GM19043 (cell line): ENCODE measurements around the gene GON4L.
"Not testable (repeated sequence)": the region's sequence is repeated elsewhere in the genome, so short reads cannot be mapped to it uniquely, and the experiment has no call there.

Experiments used
- ATAC-seq: cut with Tn5 transposase; IDR thresholded peaks from one replicate; pipeline ENCODE4 v1.9.1; 2021; ENCODE audit warnings: low read depth; ENCODE audit not compliant: unreplicated experiment

Gene GON4L, protein sequence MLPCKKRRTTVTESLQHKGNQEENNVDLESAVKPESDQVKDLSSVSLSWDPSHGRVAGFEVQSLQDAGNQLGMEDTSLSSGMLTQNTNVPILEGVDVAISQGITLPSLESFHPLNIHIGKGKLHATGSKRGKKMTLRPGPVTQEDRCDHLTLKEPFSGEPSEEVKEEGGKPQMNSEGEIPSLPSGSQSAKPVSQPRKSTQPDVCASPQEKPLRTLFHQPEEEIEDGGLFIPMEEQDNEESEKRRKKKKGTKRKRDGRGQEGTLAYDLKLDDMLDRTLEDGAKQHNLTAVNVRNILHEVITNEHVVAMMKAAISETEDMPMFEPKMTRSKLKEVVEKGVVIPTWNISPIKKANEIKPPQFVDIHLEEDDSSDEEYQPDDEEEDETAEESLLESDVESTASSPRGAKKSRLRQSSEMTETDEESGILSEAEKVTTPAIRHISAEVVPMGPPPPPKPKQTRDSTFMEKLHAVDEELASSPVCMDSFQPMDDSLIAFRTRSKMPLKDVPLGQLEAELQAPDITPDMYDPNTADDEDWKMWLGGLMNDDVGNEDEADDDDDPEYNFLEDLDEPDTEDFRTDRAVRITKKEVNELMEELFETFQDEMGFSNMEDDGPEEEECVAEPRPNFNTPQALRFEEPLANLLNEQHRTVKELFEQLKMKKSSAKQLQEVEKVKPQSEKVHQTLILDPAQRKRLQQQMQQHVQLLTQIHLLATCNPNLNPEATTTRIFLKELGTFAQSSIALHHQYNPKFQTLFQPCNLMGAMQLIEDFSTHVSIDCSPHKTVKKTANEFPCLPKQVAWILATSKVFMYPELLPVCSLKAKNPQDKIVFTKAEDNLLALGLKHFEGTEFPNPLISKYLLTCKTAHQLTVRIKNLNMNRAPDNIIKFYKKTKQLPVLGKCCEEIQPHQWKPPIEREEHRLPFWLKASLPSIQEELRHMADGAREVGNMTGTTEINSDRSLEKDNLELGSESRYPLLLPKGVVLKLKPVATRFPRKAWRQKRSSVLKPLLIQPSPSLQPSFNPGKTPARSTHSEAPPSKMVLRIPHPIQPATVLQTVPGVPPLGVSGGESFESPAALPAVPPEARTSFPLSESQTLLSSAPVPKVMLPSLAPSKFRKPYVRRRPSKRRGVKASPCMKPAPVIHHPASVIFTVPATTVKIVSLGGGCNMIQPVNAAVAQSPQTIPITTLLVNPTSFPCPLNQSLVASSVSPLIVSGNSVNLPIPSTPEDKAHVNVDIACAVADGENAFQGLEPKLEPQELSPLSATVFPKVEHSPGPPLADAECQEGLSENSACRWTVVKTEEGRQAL (N-terminal part only)

DNA sequence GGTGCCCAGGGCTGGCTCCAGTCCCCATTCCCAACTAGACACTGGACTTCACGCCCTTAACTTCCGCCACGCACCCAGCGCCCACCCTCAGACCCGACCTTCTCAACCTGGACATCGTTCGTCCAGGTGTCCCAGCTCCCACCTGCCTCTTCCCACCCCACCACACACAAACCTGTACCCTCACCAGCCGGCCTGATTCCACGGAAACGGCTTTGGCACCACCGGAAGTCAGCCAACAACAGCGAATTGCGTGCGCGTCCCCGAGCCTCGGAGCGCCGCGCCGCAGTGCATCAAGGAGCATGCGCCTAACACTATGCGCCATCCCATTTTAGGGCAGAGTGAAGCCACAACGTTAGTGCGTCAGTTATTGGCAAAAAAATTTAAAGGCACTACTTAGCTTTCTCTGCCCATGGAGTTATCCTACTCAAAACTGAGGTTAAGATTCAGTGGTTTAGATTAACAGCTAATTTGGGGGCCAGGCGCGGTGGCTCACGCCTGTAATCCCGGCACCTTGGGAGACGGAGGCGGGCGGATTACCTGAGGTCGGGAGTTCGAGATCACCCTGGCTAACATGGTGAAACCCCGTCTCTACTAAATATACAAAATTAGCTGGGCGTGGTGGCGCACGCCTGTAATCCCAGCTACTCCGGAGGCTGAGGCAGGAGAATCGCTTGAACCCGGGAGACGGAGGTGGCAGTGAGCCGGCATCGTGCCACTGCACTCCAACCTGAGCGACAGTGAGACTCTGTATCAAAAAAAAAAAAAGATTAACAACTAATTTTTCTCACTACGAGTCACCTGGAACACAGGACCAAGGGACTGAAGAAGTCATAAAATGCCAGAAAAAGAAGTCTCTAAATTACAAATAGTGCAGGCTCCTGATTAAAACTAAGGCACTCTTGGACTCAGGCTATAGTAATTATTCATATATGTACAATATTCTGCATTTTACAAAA, at the start of gene GON4L:
GON4L (minus strand) TSS at position 240 of the 956 bp plus-strand sequence. CDS start 3,434 bp downstream, outside the sequence.
- ATAC-seq: peak; percentile 37

- ATAC-seq: no peak
Measured at GRCh38 chr1:155904261-155904660, 47.2 kb upstream of the GON4L start.

GRCh38 chr1:155900161-155900560, 43.1 kb upstream of the GON4L start:
- no peak for ATAC-seq

GRCh38 chr1:155899683-155900082, 42.7 kb upstream of the GON4L start:
- no peak for ATAC-seq

- ATAC-seq: no peak
Measured at GRCh38 chr1:155898888-155899287, 41.9 kb upstream of the GON4L start.

DNA sequence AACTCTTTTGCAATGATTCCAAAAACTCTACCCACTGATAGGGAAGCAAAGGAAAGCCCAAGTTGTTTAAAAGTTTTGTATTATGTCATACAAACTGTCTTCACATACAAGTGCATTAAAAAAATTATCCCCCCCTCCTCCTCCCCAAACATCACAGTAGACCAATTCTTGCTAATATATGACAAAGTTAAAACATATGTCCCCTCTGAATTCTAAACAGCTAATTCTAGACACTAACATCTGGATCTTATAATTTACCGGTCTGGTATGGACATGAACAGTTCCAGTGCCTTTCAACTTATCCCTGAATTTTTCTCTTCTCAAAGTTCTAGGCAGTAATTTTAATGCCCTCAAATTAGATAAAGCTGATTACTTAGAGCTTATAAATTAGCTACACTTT, 40.7 kb upstream of the GON4L start:
- no peak for ATAC-seq

GRCh38 chr1:155896476-155896875, 39.5 kb upstream of the GON4L start:
- ATAC-seq: not testable (repeated sequence)

- not testable (repeated sequence) for ATAC-seq
Measured at GRCh38 chr1:155895617-155896016, 38.6 kb upstream of the GON4L start.

- no peak for ATAC-seq
Measured at GRCh38 chr1:155893389-155894142, 36.6 kb upstream of the GON4L start.

DNA sequence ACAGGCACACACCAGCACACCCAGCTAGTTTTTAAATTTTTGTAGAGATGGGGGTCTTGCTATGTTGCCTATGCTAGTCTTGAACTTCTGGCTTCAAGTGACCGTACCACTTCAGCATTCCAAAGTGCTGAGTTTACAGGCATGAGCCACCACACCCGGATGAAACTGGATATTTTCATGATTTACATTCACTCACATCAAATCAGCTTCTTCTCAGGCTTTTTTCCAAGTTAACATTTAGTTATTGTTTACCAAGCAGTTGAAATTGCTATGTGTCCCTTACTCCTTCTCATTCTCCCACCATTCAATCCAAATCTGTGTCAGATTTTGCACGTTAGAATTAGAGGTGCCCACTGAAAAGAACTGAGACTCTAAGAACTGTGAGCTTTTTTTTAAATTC, 35.8 kb upstream of the GON4L start:
- no peak for ATAC-seq

GRCh38 chr1:155890251-155890650, 33.2 kb upstream of the GON4L start:
- ATAC-seq: no peak

DNA sequence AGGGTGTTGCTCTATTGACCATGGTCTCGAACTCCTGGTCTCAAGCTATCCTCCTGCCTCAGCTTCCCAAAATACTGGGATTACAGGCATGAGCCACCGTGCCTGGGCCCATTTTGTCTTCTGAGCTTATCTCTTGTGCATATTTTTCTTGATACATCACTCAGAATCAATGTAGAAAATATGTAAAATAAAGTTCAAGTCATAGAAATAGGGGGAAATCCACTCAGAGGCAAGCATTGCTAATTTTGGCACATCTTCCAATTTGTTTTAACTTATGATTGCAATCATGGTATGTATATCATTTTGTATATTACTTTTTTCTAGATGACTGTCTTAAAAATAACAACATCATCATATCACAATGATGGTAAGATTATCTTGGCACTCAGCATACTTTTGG, 32.6 kb upstream of the GON4L start:
- no peak for ATAC-seq

DNA sequence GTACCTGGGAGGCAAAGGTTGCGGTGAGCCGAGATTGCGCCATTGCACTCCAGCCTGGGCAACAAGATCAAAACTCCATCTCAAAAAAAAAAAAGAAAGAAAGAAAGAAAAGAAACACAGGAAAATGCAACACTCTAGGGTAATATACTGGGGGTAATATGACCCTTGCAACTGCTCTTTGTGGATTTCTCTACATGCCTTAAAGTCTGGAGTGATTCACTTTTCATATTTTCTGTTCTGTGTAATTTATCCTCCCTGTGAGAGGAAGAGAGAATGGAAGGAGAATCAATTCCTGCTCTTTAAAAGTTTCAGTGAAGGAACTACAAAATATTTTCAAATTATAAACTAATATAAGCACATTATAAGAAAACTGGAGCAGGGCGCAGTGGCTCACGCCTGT, 31.5 kb upstream of the GON4L start:
- ATAC-seq: no peak

- no peak for ATAC-seq
Measured at GRCh38 chr1:155884982-155885381, 28.0 kb upstream of the GON4L start.

DNA sequence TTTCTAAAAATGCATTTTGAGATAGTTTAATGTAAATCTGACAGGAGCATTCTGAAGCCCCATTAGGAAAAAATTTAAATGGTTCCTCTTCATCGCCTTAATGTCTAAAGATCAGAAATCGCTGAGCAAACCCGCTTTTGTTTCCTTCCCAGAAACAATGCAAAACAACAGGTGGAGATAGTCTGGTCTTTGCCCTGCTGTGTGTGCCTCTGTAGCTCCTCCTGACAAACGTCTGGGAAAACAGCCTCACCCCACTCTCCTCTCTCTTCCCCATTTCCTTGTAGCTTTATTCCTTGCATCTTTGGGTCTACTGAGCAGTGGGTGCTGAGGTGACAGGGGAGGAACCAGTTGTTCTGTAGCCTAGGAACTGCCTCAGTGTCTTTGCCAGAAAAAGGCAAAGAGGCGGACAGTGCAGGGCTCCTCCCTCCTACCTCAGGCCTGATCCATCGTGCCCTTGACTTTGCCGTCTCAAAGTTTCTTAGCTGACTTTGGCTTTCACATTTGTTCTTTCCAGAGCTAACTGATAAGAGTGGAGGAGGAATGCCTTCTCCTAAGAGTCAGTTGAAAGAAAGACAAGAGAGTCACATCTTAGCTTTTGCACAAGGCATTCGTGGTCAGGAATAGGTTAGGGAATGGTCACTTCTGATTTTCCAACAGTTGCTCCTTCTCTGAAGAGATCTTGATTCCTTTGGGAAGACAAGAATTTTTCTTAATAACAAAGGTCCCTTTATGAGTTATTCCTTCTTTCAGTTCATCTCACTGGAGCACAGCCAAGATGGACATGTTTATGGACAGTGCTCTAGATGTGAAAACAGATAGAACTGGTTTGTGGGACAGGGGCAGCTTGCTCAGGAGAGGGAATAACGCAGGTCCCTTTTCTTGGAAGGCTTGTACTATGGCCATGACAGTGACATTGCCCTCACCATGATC, 27.3 kb upstream of the GON4L start:
- ATAC-seq: no peak

GRCh38 chr1:155882766-155883165, 25.8 kb upstream of the GON4L start:
- ATAC-seq: no peak

DNA sequence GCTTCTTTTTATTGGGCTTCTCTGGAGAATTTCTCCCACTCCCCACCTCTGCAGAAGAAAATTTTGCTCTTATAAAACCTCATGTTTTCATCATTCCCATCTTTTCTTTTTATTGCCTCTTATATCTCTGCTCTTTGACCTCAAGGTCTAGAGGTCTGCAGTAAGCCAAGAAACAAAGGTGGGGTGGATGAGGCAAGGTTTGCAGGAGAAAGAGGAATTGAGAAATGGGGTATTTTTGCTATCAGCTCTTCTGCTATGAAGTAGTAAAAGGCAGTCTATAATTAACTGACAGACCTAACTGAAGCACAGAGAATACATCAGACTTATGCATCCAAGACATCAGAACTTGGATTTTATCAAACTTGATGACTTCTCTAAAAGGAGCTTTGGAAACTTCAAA, 25.2 kb upstream of the GON4L start:
- ATAC-seq: no peak

GRCh38 chr1:155880950-155881349, 23.9 kb upstream of the GON4L start:
- ATAC-seq: no peak
